ENCODE results near the gene CABYR. TPM values are rescaled to one million over a fixed set of nuclear protein-coding genes. Genes with fewer than 3 reads are reported as not detected.

Gene CABYR
- total RNA-seq: 0.84 TPM

GRCh38 chr18:24138789-24139616 lies at the start of gene CABYR:
Gene CABYR (plus strand): TSS chr18:24139062. CDS start chr18:24143115, 4,053 bp downstream.
- no peaks in the 10 kb centered on the region for H3K9me3 ChIP-seq (ENCODE audit: low read depth, low read length)
- H3K27me3 ChIP-seq (ENCODE audit: insufficient read depth, low read length): peaks cover 7% of the 10 kb centered on the region
- H3K4me3 ChIP-seq (ENCODE audit: low read length): peak within 1 kb of the TSS; percentile 34
- H3K4me1 ChIP-seq (ENCODE audit: insufficient read depth, low read length): peaks cover 17% of the 10 kb centered on the region

GRCh38 chr18:24089076-24089475 lies 49.8 kb upstream of the CABYR start:
- Histone ChIP-seq H3K4me3 (ENCODE audit: low read length) (no peak overlapping the region), H3K9me3 (ENCODE audit: low read depth, low read length) (no peaks in the 10 kb centered on the region), H3K27me3 (ENCODE audit: insufficient read depth, low read length) (no peaks in the 10 kb centered on the region), H3K4me1 (ENCODE audit: insufficient read depth, low read length) (peaks cover 4% of the 10 kb centered on the region)

GRCh38 chr18:24089515-24090337 lies 49.1 kb upstream of the CABYR start:
- H3K4me3 ChIP-seq (ENCODE audit: low read length): no peak overlapping the region
- H3K27me3 ChIP-seq (ENCODE audit: insufficient read depth, low read length): no peaks in the 10 kb centered on the region
- peaks cover 7% of the 10 kb centered on the region for H3K4me1 ChIP-seq (ENCODE audit: insufficient read depth, low read length)
- H3K9me3 ChIP-seq (ENCODE audit: low read depth, low read length): no peaks in the 10 kb centered on the region

- H3K4me3 ChIP-seq (ENCODE audit: low read length): no peak overlapping the region
- no peaks in the 10 kb centered on the region for H3K9me3 ChIP-seq (ENCODE audit: low read depth, low read length)
- peaks cover 7% of the 10 kb centered on the region for H3K4me1 ChIP-seq (ENCODE audit: insufficient read depth, low read length)
- H3K27me3 ChIP-seq (ENCODE audit: insufficient read depth, low read length): no peaks in the 10 kb centered on the region
Measured at GRCh38 chr18:24090876-24091275, 48.0 kb upstream of the CABYR start.

GRCh38 chr18:24094561-24094960 lies 44.3 kb upstream of the CABYR start:
- H3K4me3 ChIP-seq (ENCODE audit: low read length): no peak overlapping the region
- peaks cover 7% of the 10 kb centered on the region for H3K9me3 ChIP-seq (ENCODE audit: low read depth, low read length)
- no peaks in the 10 kb centered on the region for H3K27me3 ChIP-seq (ENCODE audit: insufficient read depth, low read length)
- H3K4me1 ChIP-seq (ENCODE audit: insufficient read depth, low read length): peaks cover 7% of the 10 kb centered on the region

GRCh38 chr18:24095976-24096375 lies 42.9 kb upstream of the CABYR start:
- Histone ChIP-seq H3K4me3 (ENCODE audit: low read length) (no peak overlapping the region), H3K4me1 (ENCODE audit: insufficient read depth, low read length) (peaks cover 7% of the 10 kb centered on the region), H3K9me3 (ENCODE audit: low read depth, low read length) (peaks cover 7% of the 10 kb centered on the region), H3K27me3 (ENCODE audit: insufficient read depth, low read length) (no peaks in the 10 kb centered on the region)

GRCh38 chr18:24103320-24104021 lies 35.4 kb upstream of the CABYR start:
- Histone ChIP-seq H3K4me3 (ENCODE audit: low read length) (no peak overlapping the region), H3K9me3 (ENCODE audit: low read depth, low read length) (no peaks in the 10 kb centered on the region), H3K4me1 (ENCODE audit: insufficient read depth, low read length) (no peaks in the 10 kb centered on the region), H3K27me3 (ENCODE audit: insufficient read depth, low read length) (no peaks in the 10 kb centered on the region)

GRCh38 chr18:24104486-24104885 lies 34.4 kb upstream of the CABYR start:
- no peaks in the 10 kb centered on the region for H3K9me3 ChIP-seq (ENCODE audit: low read depth, low read length)
- H3K27me3 ChIP-seq (ENCODE audit: insufficient read depth, low read length): no peaks in the 10 kb centered on the region
- H3K4me1 ChIP-seq (ENCODE audit: insufficient read depth, low read length): no peaks in the 10 kb centered on the region
- H3K4me3 ChIP-seq (ENCODE audit: low read length): no peak overlapping the region

- H3K4me3 ChIP-seq (ENCODE audit: low read length): no peak overlapping the region
- no peaks in the 10 kb centered on the region for H3K27me3 ChIP-seq (ENCODE audit: insufficient read depth, low read length)
- H3K4me1 ChIP-seq (ENCODE audit: insufficient read depth, low read length): no peaks in the 10 kb centered on the region
- H3K9me3 ChIP-seq (ENCODE audit: low read depth, low read length): no peaks in the 10 kb centered on the region
Measured at GRCh38 chr18:24108641-24109040, 30.2 kb upstream of the CABYR start.

- no peaks in the 10 kb centered on the region for H3K9me3 ChIP-seq (ENCODE audit: low read depth, low read length)
- H3K4me1 ChIP-seq (ENCODE audit: insufficient read depth, low read length): peaks cover 12% of the 10 kb centered on the region
- no peak overlapping the region for H3K4me3 ChIP-seq (ENCODE audit: low read length)
- H3K27me3 ChIP-seq (ENCODE audit: insufficient read depth, low read length): no peaks in the 10 kb centered on the region
Measured at GRCh38 chr18:24111936-24112335, 26.9 kb upstream of the CABYR start.

- H3K27me3 ChIP-seq (ENCODE audit: insufficient read depth, low read length): no peaks in the 10 kb centered on the region
- no peaks in the 10 kb centered on the region for H3K9me3 ChIP-seq (ENCODE audit: low read depth, low read length)
- peaks cover 12% of the 10 kb centered on the region for H3K4me1 ChIP-seq (ENCODE audit: insufficient read depth, low read length)
- no peak overlapping the region for H3K4me3 ChIP-seq (ENCODE audit: low read length)
Measured at GRCh38 chr18:24112464-24112863, 26.4 kb upstream of the CABYR start.

- H3K27me3 ChIP-seq (ENCODE audit: insufficient read depth, low read length): no peaks in the 10 kb centered on the region
- peaks cover 12% of the 10 kb centered on the region for H3K4me1 ChIP-seq (ENCODE audit: insufficient read depth, low read length)
- no peaks in the 10 kb centered on the region for H3K9me3 ChIP-seq (ENCODE audit: low read depth, low read length)
Measured at GRCh38 chr18:24112874-24113615, 25.8 kb upstream of the CABYR start.

GRCh38 chr18:24114924-24115549 lies 23.8 kb upstream of the CABYR start:
- H3K27me3 ChIP-seq (ENCODE audit: insufficient read depth, low read length): no peaks in the 10 kb centered on the region
- no peaks in the 10 kb centered on the region for H3K9me3 ChIP-seq (ENCODE audit: low read depth, low read length)
- no peak overlapping the region for H3K4me3 ChIP-seq (ENCODE audit: low read length)
- H3K4me1 ChIP-seq (ENCODE audit: insufficient read depth, low read length): peaks cover 12% of the 10 kb centered on the region

More at GRCh38 chr18:24112874-24113615, 25.8 kb upstream of the CABYR start:
- no peak overlapping the region for H3K4me3 ChIP-seq (ENCODE audit: low read length)

GRCh38 chr18:24115628-24116027 lies 23.2 kb upstream of the CABYR start:
- H3K4me1 ChIP-seq (ENCODE audit: insufficient read depth, low read length): peaks cover 12% of the 10 kb centered on the region
- H3K9me3 ChIP-seq (ENCODE audit: low read depth, low read length): no peaks in the 10 kb centered on the region
- no peak overlapping the region for H3K4me3 ChIP-seq (ENCODE audit: low read length)
- no peaks in the 10 kb centered on the region for H3K27me3 ChIP-seq (ENCODE audit: insufficient read depth, low read length)

Measured in mononuclear cell (primary cell).